HepG2 (cell line): Measurements from ENCODE around the gene ZNF217. TPM values are rescaled to one million over a fixed set of nuclear protein-coding genes. Genes with fewer than 3 reads are reported as not detected.

Experiments used
- AGO1 ChIP-seq: fragments of 200-400 bp; formaldehyde crosslinking; IDR thresholded peaks from 2 replicates; pipeline ENCODE4 v1.6.1; 2017; ENCODE audit warnings: mild to moderate bottlenecking, low read depth, low read length, moderate library complexity; ENCODE audit not compliant: poor library complexity, severe bottlenecking
- DNMT1 ChIP-seq: sonication (generic); formaldehyde crosslinking; IDR thresholded peaks from 2 replicates; pipeline ENCODE4 v1.5.1; 2020; ENCODE audit warnings: mild to moderate bottlenecking, missing genetic modification reagents
- E2F2 ChIP-seq: sonication (generic); formaldehyde crosslinking; IDR thresholded peaks from 2 replicates; pipeline ENCODE4 v1.4.0; 2020; ENCODE audit warnings: missing genetic modification reagents, borderline replicate concordance
- ELF1 ChIP-seq: sonication (generic); formaldehyde crosslinking; IDR thresholded peaks from 2 replicates; pipeline ENCODE4 v1.4.0; 2020; ENCODE audit warnings: missing genetic modification reagents
- ELF3 ChIP-seq: IDR thresholded peaks from 2 replicates; pipeline ENCODE4 v1.6.1; 2016; ENCODE audit warnings: missing genetic modification reagents, missing compliant biosample characterization
- ETV6 ChIP-seq: sonication (generic); formaldehyde crosslinking; conservative IDR thresholded peaks from 2 replicates; pipeline ENCODE4 v1.4.0; 2020; ENCODE audit warnings: missing genetic modification reagents
- HINFP ChIP-seq: sonication (generic); formaldehyde crosslinking; IDR thresholded peaks from 2 replicates; pipeline ENCODE4 v1.4.0; 2020; ENCODE audit warnings: low read depth, mild to moderate bottlenecking, missing genetic modification reagents
- MAFK ChIP-seq, 2 experiments: IDR thresholded peaks in 1 of 2; conservative IDR thresholded peaks in 1 of 2; 2 replicates each; pipeline ENCODE4 v1.6.1; 2011; ENCODE audit warnings: improper control_type of control experiment in 2 of 2, low read length in 2 of 2
- PHB2 ChIP-seq: fragments of 450-650 bp; IDR thresholded peaks from 2 replicates; pipeline ENCODE4 v1.6.1; 2018; ENCODE audit not compliant: partially characterized antibody
- RFXANK ChIP-seq: IDR thresholded peaks from 2 replicates; pipeline ENCODE4 v1.6.1; 2016
- SALL1 ChIP-seq: sonication (generic); formaldehyde crosslinking; IDR thresholded peaks from 2 replicates; pipeline ENCODE4 v1.8.0; 2022; ENCODE audit warnings: mild to moderate bottlenecking, missing genetic modification reagents
- SRSF1 ChIP-seq: fragments of 200-400 bp; formaldehyde crosslinking; optimal IDR thresholded peaks from 2 replicates; pipeline ENCODE3; 2017; ENCODE audit warnings: mild to moderate bottlenecking, low read depth, low read length, moderate library complexity
- STAG1 ChIP-seq: sonication (generic); formaldehyde crosslinking; IDR thresholded peaks from 2 replicates; pipeline ENCODE4 v1.4.0; 2020; ENCODE audit warnings: missing genetic modification reagents
- TIGD3 ChIP-seq: sonication (generic); formaldehyde crosslinking; IDR thresholded peaks from 2 replicates; pipeline ENCODE4 v1.5.1; 2020; ENCODE audit warnings: mild to moderate bottlenecking, missing genetic modification reagents, borderline replicate concordance
- ZC3H4 ChIP-seq: sonication (generic); formaldehyde crosslinking; IDR thresholded peaks from 2 replicates; pipeline ENCODE4 v1.4.0; 2020; ENCODE audit warnings: missing genetic modification reagents, borderline replicate concordance
- ZEB1 ChIP-seq: IDR thresholded peaks from 2 replicates; pipeline ENCODE4 v1.6.1; 2012; ENCODE audit warnings: mild to moderate bottlenecking, low read depth, inconsistent platforms; ENCODE audit not compliant: insufficient replicate concordance
- ZNF337 ChIP-seq: sonication (generic); formaldehyde crosslinking; IDR thresholded peaks from 2 replicates; pipeline ENCODE4 v1.5.1; 2020; ENCODE audit warnings: missing genetic modification reagents, low read depth, mild to moderate bottlenecking, borderline replicate concordance
- ZNF382 ChIP-seq: sonication (generic); formaldehyde crosslinking; IDR thresholded peaks from 2 replicates; pipeline ENCODE4 v1.5.0; 2020; ENCODE audit warnings: missing genetic modification reagents, mild to moderate bottlenecking, borderline replicate concordance
- ZNF430 ChIP-seq: sonication (generic); formaldehyde crosslinking; IDR thresholded peaks from 2 replicates; pipeline ENCODE4 v1.9.0; 2021; ENCODE audit warnings: mild to moderate bottlenecking, missing genetic modification reagents
- ZNF572 ChIP-seq: sonication (generic); formaldehyde crosslinking; IDR thresholded peaks from 2 replicates; pipeline ENCODE4 v1.5.1; 2020; ENCODE audit warnings: mild to moderate bottlenecking, missing genetic modification reagents
- ZNF614 ChIP-seq: IDR thresholded peaks from 2 replicates; pipeline ENCODE4 v1.6.1; 2018; ENCODE audit warnings: missing biosample characterization, missing genetic modification reagents, inconsistent platforms, borderline replicate concordance
- ZNF761 ChIP-seq: sonication (generic); formaldehyde crosslinking; conservative IDR thresholded peaks from 2 replicates; pipeline ENCODE4 v1.4.0; 2020; ENCODE audit warnings: mild to moderate bottlenecking, missing genetic modification reagents
- ZNF839 ChIP-seq: sonication (generic); formaldehyde crosslinking; IDR thresholded peaks from 2 replicates; pipeline ENCODE4 v1.4.0; 2020; ENCODE audit warnings: missing genetic modification reagents, mild to moderate bottlenecking, borderline replicate concordance
- ZNF850 ChIP-seq: sonication (generic); formaldehyde crosslinking; conservative IDR thresholded peaks from 2 replicates; pipeline ENCODE4 v1.9.0; 2021; ENCODE audit warnings: mild to moderate bottlenecking, missing genetic modification reagents
- polyA plus RNA-seq, 8 experiments: library from polyadenylated mRNA; depleted of rRNA in 3 of 8; stranded (reverse) in 7 of 8; unstranded in 1 of 8; fragments of >200 nt; fragmentation: Illumina TruSeq in 4 of 8; extraction: Trizol in 4 of 8; gene quantifications; 2 replicates each; pipeline versions ENCODE4 v1.2.1 to v1.2.3, GENCODE V29; 2011 to 2016; ENCODE audit warnings: low read depth in 4 of 8, missing spikeins in 1 of 8, mixed read lengths in 1 of 8; ENCODE audit not compliant: insufficient read depth in 1 of 8
- total RNA-seq, 5 experiments: library from RNA; depleted of rRNA; stranded (reverse); fragments of >200 nt; fragmentation: Illumina TruSeq; extraction: Trizol; gene quantifications; 2 replicates each; pipeline ENCODE4 v1.2.3, GENCODE V29; 2016; ENCODE audit warnings: low read depth in 1 of 5

ZNF217 gene
- total and polyA plus RNA-seq, 2 of the 13 experiments (the other 11 are each of a cell fraction or from before 2014, with no cell fraction given), result 22.3 to 29.8 TPM

GRCh38 chr20:53579581-53580375 lies 13.9 kb downstream of the ZNF217 start (continued):
- TF ChIP-seq DNMT1 (CRISPR knock-in tag), result peak; percentile 78; the same call in 1 of the 2 replicates
- peak; percentile 100 for TF ChIP-seq SALL1 (CRISPR knock-in tag)
- TF ChIP-seq ZEB1, result peak; percentile 98
- peak; percentile 59 for TF ChIP-seq STAG1 (CRISPR knock-in tag)
- TF ChIP-seq MAFK (conservative IDR thresholded peaks at IDR 0.05 in 1 of 2, IDR thresholded peaks at IDR 0.05 in 1 of 2; ENCODE audit: low read length in 2 of 2), result no peak
- TF ChIP-seq ELF1 (CRISPR knock-in tag), result peak; percentile 80
- TF ChIP-seq ZNF337, result 0 out of 2 replicates have a peak, but pooled peaks have one; percentile 48
- no peak for TF ChIP-seq PHB2
- no peak; the same call in 1 of the 2 replicates for TF ChIP-seq E2F2 (CRISPR knock-in tag)
- no peak for TF ChIP-seq ZNF382
- TF ChIP-seq ZNF761, result no peak; the same call in 1 of the 2 replicates
- TF ChIP-seq ZNF614 (CRISPR knock-in tag), result peak; percentile 97
- peak; percentile 91 for TF ChIP-seq ZNF430 (CRISPR knock-in tag)
- no peak for TF ChIP-seq SRSF1
- TF ChIP-seq ZC3H4 (CRISPR knock-in tag), result 0 out of 2 replicates have a peak, but pooled peaks have one; percentile 69
- no peak for TF ChIP-seq TIGD3 (CRISPR knock-in tag)
- no peak for TF ChIP-seq AGO1
- TF ChIP-seq RFXANK (CRISPR knock-in tag), result peak; percentile 78; the same call in 1 of the 2 replicates
- no peak for TF ChIP-seq ZNF572
- peak; percentile 96 for TF ChIP-seq ETV6
- peak; percentile 100 for TF ChIP-seq ELF3 (CRISPR knock-in tag)
- no peak for TF ChIP-seq ZNF839
- TF ChIP-seq ZNF850, result 0 out of 2 replicates have a peak, but pooled peaks have one; percentile 73
- TF ChIP-seq HINFP (CRISPR knock-in tag), result peak; percentile 56
